ENCODE results near the gene CAMKK2. TPM values are rescaled to one million over a fixed set of nuclear protein-coding genes. Genes with fewer than 3 reads are reported as not detected.

The CAMKK2 gene
- total and polyA plus RNA-seq, 2 donors from 2014 or later, result 16.3 to 35.6 TPM

- intact Hi-C loops (cut with DNase I), result no loop called here
- peaks cover 0 to 2% (median 0%) of the 10 kb centered on the region in 3 donors for H3K36me3 ChIP-seq (ENCODE audit: control insufficient read depth in 2 of 3, insufficient read depth in 3 of 3, low read length in 3 of 3)
- H3K9ac ChIP-seq (ENCODE audit: low read length in 3 of 3), result peak overlapping the region in 2 of 3 donors; percentile 67 to 92
- H3K4me1 ChIP-seq (ENCODE audit: control insufficient read depth in 2 of 3, insufficient read depth in 2 of 3, low read depth in 1 of 3, low read length in 3 of 3), result peaks cover 0 to 13% (median 0%) of the 10 kb centered on the region in 3 donors
- no peak overlapping the region for H3K27ac ChIP-seq (ENCODE audit: low read depth in 2 of 2, low read length in 2 of 2)
- TF ChIP-seq CTCF (IDR thresholded peaks at IDR 0.05; ENCODE audit: borderline replicate concordance, extremely low read depth, insufficient read depth), result no peak
- DNase-seq, result peak in 3 of 5 donors; percentile 14 to 32 (median 25)
- FAIRE-seq, result no peak
- peak overlapping the region; percentile 54 to 77 (median 76) for H3K4me3 ChIP-seq (ENCODE audit: low read length in 3 of 3)
- H3K27me3 ChIP-seq (ENCODE audit: control insufficient read depth, insufficient read depth, low read length), result no peaks in the 10 kb centered on the region
- H3K9me3 ChIP-seq (ENCODE audit: control insufficient read depth in 2 of 3, insufficient read depth in 1 of 3, low read length in 3 of 3), result no peaks in the 10 kb centered on the region
Measured at GRCh38 chr12:121295116-121295745, 1.3 kb downstream of the CAMKK2 start.

GRCh38 chr12:121294151-121294889 lies 2.2 kb downstream of the CAMKK2 start:
- FAIRE-seq, result no peak
- Histone ChIP-seq H3K9me3 (ENCODE audit: control insufficient read depth in 2 of 3, insufficient read depth in 1 of 3, low read length in 3 of 3) (no peaks in the 10 kb centered on the region), H3K36me3 (ENCODE audit: control insufficient read depth in 2 of 3, insufficient read depth in 3 of 3, low read length in 3 of 3) (peaks cover 0 to 2% (median 0%) of the 10 kb centered on the region in 3 donors), H3K9ac (ENCODE audit: low read length in 3 of 3) (no peak overlapping the region), H3K4me3 (ENCODE audit: low read length in 3 of 3) (no peak overlapping the region), H3K27me3 (ENCODE audit: control insufficient read depth, insufficient read depth, low read length) (no peaks in the 10 kb centered on the region), H3K4me1 (ENCODE audit: control insufficient read depth in 2 of 3, insufficient read depth in 2 of 3, low read depth in 1 of 3, low read length in 3 of 3) (peaks cover 0 to 13% (median 0%) of the 10 kb centered on the region in 3 donors), H3K27ac (ENCODE audit: low read depth in 2 of 2, low read length in 2 of 2) (no peak overlapping the region)
- intact Hi-C loops (cut with DNase I), result no loop called here
- no peak for TF ChIP-seq CTCF (IDR thresholded peaks at IDR 0.05; ENCODE audit: borderline replicate concordance, extremely low read depth, insufficient read depth)
- no peak for DNase-seq

GRCh38 chr12:121293603-121294002 lies 2.9 kb downstream of the CAMKK2 start:
- H3K36me3 ChIP-seq (ENCODE audit: control insufficient read depth in 2 of 3, insufficient read depth in 3 of 3, low read length in 3 of 3), result peaks cover 0 to 2% (median 0%) of the 10 kb centered on the region in 3 donors
- intact Hi-C loops (cut with DNase I), result no loop called here
- H3K4me1 ChIP-seq (ENCODE audit: control insufficient read depth in 2 of 3, insufficient read depth in 2 of 3, low read depth in 1 of 3, low read length in 3 of 3), result peaks cover 0 to 13% (median 0%) of the 10 kb centered on the region in 3 donors
- H3K27me3 ChIP-seq (ENCODE audit: control insufficient read depth, insufficient read depth, low read length), result no peaks in the 10 kb centered on the region
- no peak overlapping the region for H3K9ac ChIP-seq (ENCODE audit: low read length in 3 of 3)
- TF ChIP-seq CTCF (IDR thresholded peaks at IDR 0.05; ENCODE audit: borderline replicate concordance, extremely low read depth, insufficient read depth), result no peak
- DNase-seq, result no peak
- no peak for FAIRE-seq
- H3K4me3 ChIP-seq (ENCODE audit: low read length in 3 of 3), result no peak overlapping the region
- no peak overlapping the region for H3K27ac ChIP-seq (ENCODE audit: low read depth in 2 of 2, low read length in 2 of 2)
- no peaks in the 10 kb centered on the region for H3K9me3 ChIP-seq (ENCODE audit: control insufficient read depth in 2 of 3, insufficient read depth in 1 of 3, low read length in 3 of 3)

All from kidney (tissue), 14 donors.